Activated naive CD4-positive, alpha-beta T cell treated with anti-CD3 and anti-CD28 coated beads, Interleukin-2, amount 10 ng/mL, durations not matched to agents 7 days and 5 days (primary cell): ENCODE results near the gene CCN2.

Experiments
- CTCF ChIA-PET: fragments of 350-600 bp; sonication (Branson Sonifier 250); formaldehyde crosslinking; loops from one replicate; lab custom pipeline; 2021; ENCODE audit warnings: antibody characterized with exemption; lab: Charles Lee
- DNase-seq: peaks from one replicate; pipeline ENCODE4 v3.0.0-alpha.2; 2020
- H3K27ac Mint-ChIP-seq: one replicate; pipeline ENCODE4 v1.8.0; 2021; ENCODE audit warnings: mild to moderate bottlenecking, moderate library complexity, mixed read lengths
- H3K27me3 Mint-ChIP-seq: one replicate; pipeline ENCODE4 v1.8.0; 2021; ENCODE audit warnings: mild to moderate bottlenecking, mixed read lengths
- H3K36me3 Mint-ChIP-seq: one replicate; pipeline ENCODE4 v1.8.0; 2021; ENCODE audit warnings: mixed read lengths
- H3K4me1 Mint-ChIP-seq: one replicate; pipeline ENCODE4 v1.8.0; 2021; ENCODE audit warnings: mixed read lengths
- H3K4me3 Mint-ChIP-seq: one replicate; pipeline ENCODE4 v1.8.0; 2021; ENCODE audit warnings: mild to moderate bottlenecking, moderate library complexity, mixed read lengths
- H3K9me3 Mint-ChIP-seq: one replicate; pipeline ENCODE4 v1.8.0; 2021; ENCODE audit warnings: mixed read lengths

CCN2 gene

GRCh38 chr6:131955192-131955591 is 4.0 kb upstream of the CCN2 start:
- H3K27me3 Mint-ChIP-seq = peaks cover 35% of the 10 kb centered on the region

GRCh38 chr6:131954775-131955107 is 3.6 kb upstream of the CCN2 start:
- Mint-ChIP-seq H3K27ac (no peak overlapping the region), H3K4me1 (peaks cover 9% of the 10 kb centered on the region)

More at GRCh38 chr6:131955192-131955591, 4.0 kb upstream of the CCN2 start:
- CTCF ChIA-PET = interaction anchor here (0.9 kb wide), 1 partner anchor 40 kb away, joined by 3 read pairs; no protein-coding TSS in a partner anchor
- H3K36me3 Mint-ChIP-seq = no peaks in the 10 kb centered on the region
- H3K4me1 Mint-ChIP-seq = peaks cover 6% of the 10 kb centered on the region
- H3K27ac Mint-ChIP-seq = no peak overlapping the region
- DNase-seq = no peak
- no peaks in the 10 kb centered on the region for H3K9me3 Mint-ChIP-seq
- H3K4me3 Mint-ChIP-seq = no peak overlapping the region

GRCh38 chr6:131954059-131954774 is 3.0 kb upstream of the CCN2 start:
- Mint-ChIP-seq H3K4me3 (no peak overlapping the region), H3K27me3 (peaks cover 45% of the 10 kb centered on the region), H3K36me3 (no peaks in the 10 kb centered on the region), H3K4me1 (peaks cover 9% of the 10 kb centered on the region), H3K27ac (no peak overlapping the region), H3K9me3 (no peaks in the 10 kb centered on the region)
- CTCF ChIA-PET = no interaction called here
- no peak for DNase-seq

More at GRCh38 chr6:131954775-131955107, 3.6 kb upstream of the CCN2 start:
- Mint-ChIP-seq H3K9me3 (no peaks in the 10 kb centered on the region), H3K4me3 (no peak overlapping the region), H3K36me3 (no peaks in the 10 kb centered on the region), H3K27me3 (peaks cover 40% of the 10 kb centered on the region)
- CTCF ChIA-PET = no interaction called here
- DNase-seq = no peak

GRCh38 chr6:131952886-131953509 is 1.8 kb upstream of the CCN2 start:
- DNase-seq = no peak
- Mint-ChIP-seq H3K27me3 (peaks cover 51% of the 10 kb centered on the region), H3K9me3 (no peaks in the 10 kb centered on the region), H3K4me3 (no peak overlapping the region), H3K36me3 (no peaks in the 10 kb centered on the region), H3K4me1 (peaks cover 9% of the 10 kb centered on the region), H3K27ac (no peak overlapping the region)
- CTCF ChIA-PET = no interaction called here

- no peak for DNase-seq
- H3K36me3 Mint-ChIP-seq = no peaks in the 10 kb centered on the region
- CTCF ChIA-PET = interaction anchor here (0.9 kb wide), 1 partner anchor 42 kb away, joined by 3 read pairs; no protein-coding TSS in a partner anchor
Observed at GRCh38 chr6:131951576-131952230, 531 bp upstream of the CCN2 start.

GRCh38 chr6:131949909-131950766 is 1.0 kb downstream of the CCN2 start:
- Mint-ChIP-seq H3K27me3 (peaks cover 51% of the 10 kb centered on the region), H3K4me1 (peaks cover 9% of the 10 kb centered on the region), H3K4me3 (peak overlapping the region; percentile 67), H3K27ac (no peak overlapping the region), H3K9me3 (no peaks in the 10 kb centered on the region), H3K36me3 (no peaks in the 10 kb centered on the region)
- CTCF ChIA-PET = interaction anchor here (0.9 to 1.5 kb wide), 5 partner anchors 9 to 42 kb away, joined by 3 to 4 read pairs (median 3); no protein-coding TSS in a partner anchor
- peak; percentile 39 for DNase-seq

More at GRCh38 chr6:131951576-131952230, 531 bp upstream of the CCN2 start:
- Mint-ChIP-seq H3K27ac (no peak overlapping the region), H3K4me1 (peaks cover 9% of the 10 kb centered on the region), H3K27me3 (peaks cover 51% of the 10 kb centered on the region), H3K9me3 (no peaks in the 10 kb centered on the region), H3K4me3 (peak overlapping the region; percentile 23)

- Mint-ChIP-seq H3K4me1 (peaks cover 9% of the 10 kb centered on the region), H3K27me3 (peaks cover 51% of the 10 kb centered on the region), H3K4me3 (no peak overlapping the region), H3K27ac (no peak overlapping the region), H3K9me3 (no peaks in the 10 kb centered on the region), H3K36me3 (no peaks in the 10 kb centered on the region)
- CTCF ChIA-PET = interaction anchor here (1.4 to 1.5 kb wide), 2 partner anchors 26 to 34 kb away, joined by 3 to 4 read pairs; no protein-coding TSS in a partner anchor
- DNase-seq = no peak
Observed at GRCh38 chr6:131949620-131949908, 1.6 kb downstream of the CCN2 start.

- H3K9me3 Mint-ChIP-seq = no peaks in the 10 kb centered on the region
- peaks cover 49% of the 10 kb centered on the region for H3K27me3 Mint-ChIP-seq
- H3K4me1 Mint-ChIP-seq = peaks cover 9% of the 10 kb centered on the region
- CTCF ChIA-PET = interaction anchor here (1.4 to 1.5 kb wide), 2 partner anchors 26 to 33 kb away, joined by 3 to 4 read pairs; no protein-coding TSS in a partner anchor
- H3K4me3 Mint-ChIP-seq = no peak overlapping the region
- no peak for DNase-seq
- H3K36me3 Mint-ChIP-seq = no peaks in the 10 kb centered on the region
- H3K27ac Mint-ChIP-seq = no peak overlapping the region
Observed at GRCh38 chr6:131948692-131949619, 2.2 kb downstream of the CCN2 start.

- Mint-ChIP-seq H3K4me3 (no peak overlapping the region), H3K4me1 (peaks cover 9% of the 10 kb centered on the region), H3K9me3 (no peaks in the 10 kb centered on the region), H3K27ac (no peak overlapping the region), H3K27me3 (peaks cover 42% of the 10 kb centered on the region), H3K36me3 (no peaks in the 10 kb centered on the region)
- CTCF ChIA-PET = interaction anchor here (1.5 kb wide), 1 partner anchor 25 kb away, joined by 3 read pairs; no protein-coding TSS in a partner anchor
- no peak for DNase-seq
Observed at GRCh38 chr6:131947986-131948661, 3.0 kb downstream of the CCN2 start.

GRCh38 chr6:131946992-131947955 is 3.9 kb downstream of the CCN2 start:
- H3K9me3 Mint-ChIP-seq = no peaks in the 10 kb centered on the region
- peaks cover 9% of the 10 kb centered on the region for H3K4me1 Mint-ChIP-seq
- CTCF ChIA-PET = no interaction called here
- no peaks in the 10 kb centered on the region for H3K36me3 Mint-ChIP-seq
- H3K27ac Mint-ChIP-seq = no peak overlapping the region
- H3K27me3 Mint-ChIP-seq = peaks cover 37% of the 10 kb centered on the region
- no peak overlapping the region for H3K4me3 Mint-ChIP-seq
- DNase-seq = no peak

- no peak overlapping the region for H3K27ac Mint-ChIP-seq
- H3K4me1 Mint-ChIP-seq = peaks cover 7% of the 10 kb centered on the region
- H3K4me3 Mint-ChIP-seq = no peak overlapping the region
- peaks cover 29% of the 10 kb centered on the region for H3K27me3 Mint-ChIP-seq
- DNase-seq = no peak
- CTCF ChIA-PET = no interaction called here
- H3K9me3 Mint-ChIP-seq = no peaks in the 10 kb centered on the region
- no peaks in the 10 kb centered on the region for H3K36me3 Mint-ChIP-seq
Observed at GRCh38 chr6:131946404-131946991, 4.7 kb downstream of the CCN2 start.
